GM12878 (cell line): Measurements from ENCODE around the gene SCLT1. TPM values are rescaled to one million over a fixed set of nuclear protein-coding genes. Genes with fewer than 3 reads are reported as not detected.

ENCODE experiments used
- ATAC-seq: fragments of 200-7000 bp; cut with Tn5 transposase; 3 replicates; pipeline ENCODE4 v1.9.1; 2020; ENCODE audit warnings: mild to moderate bottlenecking, moderate library complexity
- BruUV-seq: library from RNA; stranded (reverse); fragments of 400-500 nt; replicated peaks from 2 replicates; lab custom pipeline; 2021; lab: Mats Ljungman, UMichigan
- CTCF ChIA-PET: fragments of 300-600 bp; sonication (Branson Sonifier 250); formaldehyde crosslinking; extraction: SDS; loops from one replicate; lab custom pipeline; 2021; ENCODE audit warnings: inconsistent platforms; lab: Yijun Ruan, JAX
- POLR2A ChIA-PET: fragments of 350-600 bp; formaldehyde crosslinking; extraction: SDS; loops from one replicate; lab custom pipeline; 2021; ENCODE audit warnings: inconsistent platforms; lab: Charles Lee
- RAD21 ChIA-PET: fragments of 300-600 bp; sonication (Branson Sonifier 250); formaldehyde crosslinking; loops from one replicate; lab custom pipeline; 2023; ENCODE audit warnings: antibody characterized with exemption; ENCODE audit not compliant: unreplicated experiment; lab: Charles Lee
- SMC1A ChIA-PET: fragments of 300-600 bp; sonication (Branson Sonifier 250); formaldehyde crosslinking; loops from one replicate; lab custom pipeline; 2023; ENCODE audit not compliant: unreplicated experiment, uncharacterized antibody; lab: Charles Lee
- DNase-seq: peaks from one replicate; pipeline ENCODE4 v3.0.0-alpha.2; 2011; ENCODE audit warnings: low read depth, low spot score
- FAIRE-seq: peaks from 3 replicates; lab custom pipeline; 2011; peaks lifted over from hg19 to GRCh38; lab: Jason Lieb, UNC
- H2AFZ ChIP-seq: 2 replicates; pipeline ENCODE4 v1.6.0; 2011; ENCODE audit warnings: low read depth, low read length, control low read depth; ENCODE audit not compliant: control insufficient read depth
- H3K27ac ChIP-seq: 2 replicates; pipeline ENCODE4 v1.5.1; 2011; ENCODE audit warnings: control low read depth; ENCODE audit not compliant: control insufficient read depth, insufficient read depth
- H3K27me3 ChIP-seq, 2 experiments: replicated peaks in 1 of 2; 2 replicates each; pipeline versions ENCODE4 v1.6.0 to v1.6.1; 2011; ENCODE audit warnings: low read length in 1 of 2; ENCODE audit not compliant: control insufficient read depth in 2 of 2, insufficient read depth in 2 of 2
- H3K36me3 ChIP-seq, 2 experiments: 2 replicates each; pipeline ENCODE4 v1.5.1; 2011; ENCODE audit warnings: low read length in 1 of 2; ENCODE audit not compliant: control insufficient read depth in 2 of 2, insufficient read depth in 2 of 2
- H3K4me1 ChIP-seq: 2 replicates; pipeline ENCODE4 v1.6.1; 2011; ENCODE audit warnings: mild to moderate bottlenecking, low read length, moderate library complexity, mixed read lengths; ENCODE audit not compliant: control insufficient read depth, insufficient read depth
- H3K4me2 ChIP-seq: 2 replicates; pipeline ENCODE4 v1.6.0; 2011; ENCODE audit warnings: control low read depth; ENCODE audit not compliant: control insufficient read depth, insufficient read depth
- H3K4me3 ChIP-seq: fragments of 200-600 bp; sonication (generic); 2 replicates; pipeline ENCODE4 v1.5.1; 2016
- H3K79me2 ChIP-seq: 2 replicates; pipeline ENCODE4 v1.6.0; 2011; ENCODE audit warnings: low read length; ENCODE audit not compliant: control insufficient read depth, insufficient read depth
- H3K9ac ChIP-seq: 2 replicates; pipeline ENCODE4 v1.8.0; 2011; ENCODE audit warnings: low read length, control low read depth, mixed read lengths; ENCODE audit not compliant: control insufficient read depth, insufficient read depth
- H3K9me3 ChIP-seq: replicated peaks from 3 replicates; pipeline ENCODE4 v1.5.1; 2011; ENCODE audit warnings: mild to moderate bottlenecking, low read length; ENCODE audit not compliant: control insufficient read depth, insufficient read depth
- H4K20me1 ChIP-seq: 2 replicates; pipeline ENCODE4 v1.6.0; 2011; ENCODE audit not compliant: control insufficient read depth, insufficient read depth
- CHD4 ChIP-seq: fragments of 200-600 bp; sonication (generic); IDR thresholded peaks from 2 replicates; pipeline ENCODE4 v1.6.1; 2016; ENCODE audit warnings: mild to moderate bottlenecking
- IKZF1 ChIP-seq: fragments of 450-650 bp; conservative IDR thresholded peaks from 2 replicates; pipeline ENCODE4 v1.6.1; 2017; ENCODE audit warnings: antibody characterized with exemption, mild to moderate bottlenecking
- IKZF2 ChIP-seq, 2 experiments: fragments of 450-650 bp; IDR thresholded peaks; 2 replicates each; pipeline ENCODE4 v1.6.1; 2017; ENCODE audit warnings: mild to moderate bottlenecking in 2 of 2, moderate library complexity in 2 of 2
- KDM1A ChIP-seq: fragments of 200-600 bp; sonication (generic); IDR thresholded peaks from 2 replicates; pipeline ENCODE4 v1.6.1; 2016; ENCODE audit warnings: borderline replicate concordance
- RUNX3 ChIP-seq: IDR thresholded peaks from 2 replicates; pipeline ENCODE4 v1.6.1; 2012; ENCODE audit warnings: low read length, inconsistent platforms
- SMARCA5 ChIP-seq: fragments of 450-650 bp; IDR thresholded peaks from 2 replicates; pipeline ENCODE4 v1.6.1; 2017; ENCODE audit warnings: mild to moderate bottlenecking
- SMC3 ChIP-seq: IDR thresholded peaks from 2 replicates; pipeline ENCODE4 v1.6.1; 2011; ENCODE audit warnings: low read length, improper control_type of control experiment, borderline replicate concordance
- SREBF2 ChIP-seq: IDR thresholded peaks from 2 replicates; pipeline ENCODE4 v1.6.1; 2012; ENCODE audit warnings: mild to moderate bottlenecking, low read length
- SUPT20H ChIP-seq: IDR thresholded peaks from 2 replicates; pipeline ENCODE4 v1.6.1; 2011; ENCODE audit warnings: low read depth, mild to moderate bottlenecking, low read length, moderate library complexity, borderline replicate concordance; ENCODE audit not compliant: control insufficient read depth
- YY1 ChIP-seq: IDR thresholded peaks from 2 replicates; pipeline ENCODE4 v1.6.1; 2011; ENCODE audit warnings: low read depth, mild to moderate bottlenecking, low read length
- ZNF592 ChIP-seq: fragments of 450-650 bp; IDR thresholded peaks from 2 replicates; pipeline ENCODE4 v1.6.1; 2017; ENCODE audit warnings: mild to moderate bottlenecking, moderate library complexity
- WGBS: methylation state at CpG from one replicate; pipeline ENCODE4 v1.1.6; 2016; ENCODE audit warnings: low lambda C conversion rate; ENCODE audit not compliant: insufficient replicate concordance, insufficient coverage; ENCODE audit errors: missing lambda C conversion rate; 5-methylcytosine and 5-hydroxymethylcytosine counted together
- in situ Hi-C: fragments of 300-500 bp; cut with MboI; formaldehyde crosslinking; loops from 9 replicates; pipeline ENCODE4 v1.14.3; 2018; ENCODE audit warnings: mixed read lengths
- intact Hi-C: fragments of 100-400 bp; cut with micrococcal nuclease; formaldehyde crosslinking; loops from one replicate; pipeline ENCODE4 v1.14.2; 2022; ENCODE audit not compliant: unreplicated experiment
- polyA plus RNA-seq, 11 experiments: library from polyadenylated mRNA; depleted of rRNA in 4 of 11; unstranded in 6 of 11; stranded (reverse) in 5 of 11; fragments of >200 nt; fragmentation: Nextera tagmentation in 4 of 11; fragmentation: Illumina TruSeq in 1 of 11; extraction: Ambion mirVana in 4 of 11; extraction: Trizol in 1 of 11; gene quantifications; 1 replicate in 1 of 11; 2 replicates in 10 of 11; pipeline versions ENCODE4 v1.2.1 to v1.2.3, GENCODE V29; 2011 to 2016; ENCODE audit warnings: inconsistent platforms in 2 of 11, missing spikeins in 2 of 11, low read depth in 1 of 11
- total RNA-seq, 4 experiments: library from RNA; depleted of rRNA in 3 of 4; stranded (reverse); fragments of >200 nt in 3 of 4; fragmentation: Illumina TruSeq in 1 of 4; extraction: Trizol in 1 of 4; gene quantifications; 2 replicates each; pipeline versions ENCODE4 v1.2.1 to v1.2.3, GENCODE V29; 2013 to 2021
- TF ChIP-seq, protein P1 (sequence below): fragments of 450-650 bp; IDR thresholded peaks from 2 replicates; pipeline ENCODE4 v1.6.1; 2017; ENCODE audit warnings: low read depth, mild to moderate bottlenecking, moderate library complexity
- TF ChIP-seq, protein P2 (sequence below): fragments of 450-650 bp; formaldehyde crosslinking; IDR thresholded peaks from 2 replicates; pipeline ENCODE4 v1.4.0; 2020; ENCODE audit warnings: mild to moderate bottlenecking, moderate library complexity

Gene SCLT1
- total and polyA plus RNA-seq, 10 of the 15 experiments (the other 5 are each of a cell fraction or from before 2014, with no cell fraction given): 7.8 to 31.4 (median 19.6) TPM

DNA sequence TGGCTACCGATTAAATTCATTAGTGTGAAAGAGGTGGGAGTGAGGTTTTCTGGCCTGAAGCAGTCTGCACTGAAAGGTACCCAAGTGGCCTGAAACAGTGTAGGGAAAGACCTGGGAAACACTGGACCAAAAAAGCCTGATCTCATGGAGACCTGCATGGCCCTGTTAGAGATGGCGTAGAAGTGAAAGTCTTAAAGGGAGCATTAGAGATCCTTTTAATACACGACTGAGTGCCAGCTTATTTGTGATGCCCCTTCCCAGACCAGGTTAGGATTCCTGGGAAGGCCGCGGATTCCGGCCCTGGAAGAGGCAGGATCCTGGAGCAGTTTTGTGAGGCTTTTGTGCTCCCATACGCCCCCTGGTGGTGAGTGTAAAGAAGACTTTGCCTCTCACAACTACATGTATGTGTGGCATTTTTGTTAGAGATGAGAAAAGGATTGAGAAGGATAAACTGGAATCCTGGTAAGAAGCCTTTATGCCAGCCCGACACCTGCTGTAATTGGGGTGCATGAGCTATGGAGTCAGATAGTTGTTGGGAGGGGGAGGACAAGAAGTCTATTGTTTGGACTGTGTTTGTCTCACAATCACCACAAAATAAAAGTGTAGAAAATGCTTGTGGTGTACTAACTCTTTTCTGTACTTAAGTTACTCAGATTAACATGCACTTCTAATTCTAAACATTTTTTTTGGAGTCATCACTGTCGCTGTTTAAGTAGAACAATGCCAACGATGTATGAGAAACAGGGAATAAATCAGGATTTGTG, 229.8 kb downstream of the SCLT1 start:
- peaks cover 36% of the 10 kb centered on the region for H3K4me1 ChIP-seq
- peak overlapping the region; percentile 25; the same call in 1 of the 2 replicates for H3K9ac ChIP-seq
- SMC1A ChIA-PET: interaction anchor here (0.5 to 4.4 kb wide), 18 partner anchors 9 to 409 kb away, joined by 3 to 33 read pairs (median 4); no protein-coding TSS in a partner anchor
- FAIRE-seq (peak; percentile 78), DNase-seq (no peak), ATAC-seq (peak; percentile 73)
- RAD21 ChIA-PET: interaction anchor here (0.9 to 2.9 kb wide), 11 partner anchors 11 to 229 kb away, joined by 3 to 35 read pairs (median 5); partner anchors contain the start of gene JADE1
- H3K4me3 ChIP-seq: no peak overlapping the region; the same call in 1 of the 2 replicates
- H2AFZ ChIP-seq: no peak overlapping the region
- no peaks in the 10 kb centered on the region for H3K9me3 ChIP-seq
- CTCF ChIA-PET: interaction anchor here (0.6 to 2.7 kb wide), 17 partner anchors 8 to 409 kb away, joined by 3 to 33 read pairs (median 5); no protein-coding TSS in a partner anchor
- in situ Hi-C loops (loop anchor here (5.0 kb wide), 2 partner anchors 296 to 671 kb away; no protein-coding TSS in a partner anchor), intact Hi-C loops (loop anchor here (1.0 kb wide), 5 partner anchors 52 to 672 kb away; no protein-coding TSS in a partner anchor)
- peak overlapping the region; percentile 84 for H3K27ac ChIP-seq
- WGBS: 29% methylated on average over 10 of the region's 10 CpGs
- no peaks in the 10 kb centered on the region for H3K27me3 ChIP-seq
- BruUV-seq: TSS peak; percentile 18
- POLR2A ChIA-PET: interaction anchor here (0.9 to 2.3 kb wide), 5 partner anchors 11 to 51 kb away, joined by 4 to 18 read pairs (median 4); no protein-coding TSS in a partner anchor
- peaks cover 4% of the 10 kb centered on the region for H3K79me2 ChIP-seq
- peaks cover 20 to 31% of the 10 kb centered on the region in 2 experiments for H3K36me3 ChIP-seq
- H3K4me2 ChIP-seq: peak overlapping the region; percentile 32; the same call in 1 of the 2 replicates
- H4K20me1 ChIP-seq: no peaks in the 10 kb centered on the region
- TF ChIP-seq ZNF592 (no peak), RUNX3 (peak; percentile 39; the same call in 1 of the 2 replicates), YY1 (peak; percentile 62), SMC3 (peak; percentile 79), KDM1A (no peak), SUPT20H (no peak), SREBF2 (0 out of 2 replicates have a peak, but pooled peaks have one; percentile 8), SMARCA5 (peak; percentile 63; the same call in 1 of the 2 replicates), CHD4 (no peak), IKZF1 (peak; percentile 93), IKZF2 (IDR thresholded peaks at IDR 0.05) (peak; percentile 89)
- TF ChIP-seq, protein P1, sequence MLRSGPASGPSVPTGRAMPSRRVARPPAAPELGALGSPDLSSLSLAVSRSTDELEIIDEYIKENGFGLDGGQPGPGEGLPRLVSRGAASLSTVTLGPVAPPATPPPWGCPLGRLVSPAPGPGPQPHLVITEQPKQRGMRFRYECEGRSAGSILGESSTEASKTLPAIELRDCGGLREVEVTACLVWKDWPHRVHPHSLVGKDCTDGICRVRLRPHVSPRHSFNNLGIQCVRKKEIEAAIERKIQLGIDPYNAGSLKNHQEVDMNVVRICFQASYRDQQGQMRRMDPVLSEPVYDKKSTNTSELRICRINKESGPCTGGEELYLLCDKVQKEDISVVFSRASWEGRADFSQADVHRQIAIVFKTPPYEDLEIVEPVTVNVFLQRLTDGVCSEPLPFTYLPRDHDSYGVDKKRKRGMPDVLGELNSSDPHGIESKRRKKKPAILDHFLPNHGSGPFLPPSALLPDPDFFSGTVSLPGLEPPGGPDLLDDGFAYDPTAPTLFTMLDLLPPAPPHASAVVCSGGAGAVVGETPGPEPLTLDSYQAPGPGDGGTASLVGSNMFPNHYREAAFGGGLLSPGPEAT: peak; percentile 70
- TF ChIP-seq, protein P2, sequence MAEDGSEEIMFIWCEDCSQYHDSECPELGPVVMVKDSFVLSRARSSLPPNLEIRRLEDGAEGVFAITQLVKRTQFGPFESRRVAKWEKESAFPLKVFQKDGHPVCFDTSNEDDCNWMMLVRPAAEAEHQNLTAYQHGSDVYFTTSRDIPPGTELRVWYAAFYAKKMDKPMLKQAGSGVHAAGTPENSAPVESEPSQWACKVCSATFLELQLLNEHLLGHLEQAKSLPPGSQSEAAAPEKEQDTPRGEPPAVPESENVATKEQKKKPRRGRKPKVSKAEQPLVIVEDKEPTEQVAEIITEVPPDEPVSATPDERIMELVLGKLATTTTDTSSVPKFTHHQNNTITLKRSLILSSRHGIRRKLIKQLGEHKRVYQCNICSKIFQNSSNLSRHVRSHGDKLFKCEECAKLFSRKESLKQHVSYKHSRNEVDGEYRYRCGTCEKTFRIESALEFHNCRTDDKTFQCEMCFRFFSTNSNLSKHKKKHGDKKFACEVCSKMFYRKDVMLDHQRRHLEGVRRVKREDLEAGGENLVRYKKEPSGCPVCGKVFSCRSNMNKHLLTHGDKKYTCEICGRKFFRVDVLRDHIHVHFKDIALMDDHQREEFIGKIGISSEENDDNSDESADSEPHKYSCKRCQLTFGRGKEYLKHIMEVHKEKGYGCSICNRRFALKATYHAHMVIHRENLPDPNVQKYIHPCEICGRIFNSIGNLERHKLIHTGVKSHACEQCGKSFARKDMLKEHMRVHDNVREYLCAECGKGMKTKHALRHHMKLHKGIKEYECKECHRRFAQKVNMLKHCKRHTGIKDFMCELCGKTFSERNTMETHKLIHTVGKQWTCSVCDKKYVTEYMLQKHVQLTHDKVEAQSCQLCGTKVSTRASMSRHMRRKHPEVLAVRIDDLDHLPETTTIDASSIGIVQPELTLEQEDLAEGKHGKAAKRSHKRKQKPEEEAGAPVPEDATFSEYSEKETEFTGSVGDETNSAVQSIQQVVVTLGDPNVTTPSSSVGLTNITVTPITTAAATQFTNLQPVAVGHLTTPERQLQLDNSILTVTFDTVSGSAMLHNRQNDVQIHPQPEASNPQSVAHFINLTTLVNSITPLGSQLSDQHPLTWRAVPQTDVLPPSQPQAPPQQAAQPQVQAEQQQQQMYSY (CRISPR knock-in tag): no peak
